Upper lobe of left lung (tissue), 4 donors: ENCODE measurements around the gene KANSL1.

Experiments used
- CTCF ChIP-seq, 6 experiments: fragments of 450-650 bp in 4 of 6; fragments of 200-600 bp in 2 of 6; sonication (generic) in 2 of 6; IDR thresholded peaks; one replicate each; pipeline ENCODE4 v1.5.1; 2016 to 2019; ENCODE audit warnings: antibody characterized with exemption in 6 of 6
- POLR2A ChIP-seq, 4 donors: fragments of 450-650 bp; IDR thresholded peaks; one replicate each; pipeline ENCODE4 v1.5.1; 2016 to 2017; ENCODE audit warnings: antibody characterized with exemption in 4 of 4, mild to moderate bottlenecking in 2 of 4
- POLR2AphosphoS5 ChIP-seq, 2 donors: sonication (generic); formaldehyde crosslinking; IDR thresholded peaks; one replicate each; pipeline ENCODE4 v1.5.1; 2017; ENCODE audit warnings: antibody characterized with exemption in 2 of 2

GRCh38 chr17:46167826-46168569 is 25.2 kb downstream of the KANSL1 start:
- no peak for TF ChIP-seq POLR2A (IDR thresholded peaks at IDR 0.05)
- TF ChIP-seq CTCF (IDR thresholded peaks at IDR 0.05), result no peak
- TF ChIP-seq POLR2AphosphoS5 (IDR thresholded peaks at IDR 0.05), result no peak
